Measurements from ENCODE around the gene SUMO2. TPM values are rescaled to one million over a fixed set of nuclear protein-coding genes. Genes with fewer than 3 reads are reported as not detected.
A peak's percentile ranks its signal among the peaks of the same experiment; 100 is the strongest.

The SUMO2 gene
- total and polyA plus RNA-seq, 9 of the 15 experiments (the other 6 are each of a cell fraction or from before 2014, with no cell fraction given): 157 to 733 (median 419) TPM

GRCh38 chr17:75205037-75205792 is 22.5 kb upstream of the SUMO2 start, which contains the start of gene NUP85 (continued):
- 0 out of 2 replicates have a peak, but pooled peaks have one; percentile 9 for TF ChIP-seq ZNF407 (IDR thresholded peaks at IDR 0.05; ENCODE audit: low read depth)
- no peak for TF ChIP-seq ZNF57 (CRISPR knock-in tag; IDR thresholded peaks at IDR 0.05)
- TF ChIP-seq CBX5 (IDR thresholded peaks at IDR 0.05; ENCODE audit: borderline replicate concordance, low read depth): no peak
- TF ChIP-seq DPF2 (IDR thresholded peaks at IDR 0.05): no peak
- TF ChIP-seq TRIM28 (IDR thresholded peaks at IDR 0.05): no peak
- TF ChIP-seq ATF1 (CRISPR knock-in tag; IDR thresholded peaks at IDR 0.05): no peak
- TF ChIP-seq ATF1 (tag; IDR thresholded peaks at IDR 0.05): peak; percentile 61
- peak; percentile 94 for TF ChIP-seq KDM5B (IDR thresholded peaks at IDR 0.05; ENCODE audit: insufficient replicate concordance, low read depth, low read length)
- TF ChIP-seq HMG20A (CRISPR knock-in tag; conservative IDR thresholded peaks at IDR 0.05): no peak
- TF ChIP-seq, protein P1, sequence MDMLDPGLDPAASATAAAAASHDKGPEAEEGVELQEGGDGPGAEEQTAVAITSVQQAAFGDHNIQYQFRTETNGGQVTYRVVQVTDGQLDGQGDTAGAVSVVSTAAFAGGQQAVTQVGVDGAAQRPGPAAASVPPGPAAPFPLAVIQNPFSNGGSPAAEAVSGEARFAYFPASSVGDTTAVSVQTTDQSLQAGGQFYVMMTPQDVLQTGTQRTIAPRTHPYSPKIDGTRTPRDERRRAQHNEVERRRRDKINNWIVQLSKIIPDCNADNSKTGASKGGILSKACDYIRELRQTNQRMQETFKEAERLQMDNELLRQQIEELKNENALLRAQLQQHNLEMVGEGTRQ (CRISPR knock-in tag; IDR thresholded peaks at IDR 0.05): no peak
- TF ChIP-seq MEIS2 (IDR thresholded peaks at IDR 0.05; ENCODE audit: partially characterized antibody): peak; percentile 62
- TF ChIP-seq, protein P2, sequence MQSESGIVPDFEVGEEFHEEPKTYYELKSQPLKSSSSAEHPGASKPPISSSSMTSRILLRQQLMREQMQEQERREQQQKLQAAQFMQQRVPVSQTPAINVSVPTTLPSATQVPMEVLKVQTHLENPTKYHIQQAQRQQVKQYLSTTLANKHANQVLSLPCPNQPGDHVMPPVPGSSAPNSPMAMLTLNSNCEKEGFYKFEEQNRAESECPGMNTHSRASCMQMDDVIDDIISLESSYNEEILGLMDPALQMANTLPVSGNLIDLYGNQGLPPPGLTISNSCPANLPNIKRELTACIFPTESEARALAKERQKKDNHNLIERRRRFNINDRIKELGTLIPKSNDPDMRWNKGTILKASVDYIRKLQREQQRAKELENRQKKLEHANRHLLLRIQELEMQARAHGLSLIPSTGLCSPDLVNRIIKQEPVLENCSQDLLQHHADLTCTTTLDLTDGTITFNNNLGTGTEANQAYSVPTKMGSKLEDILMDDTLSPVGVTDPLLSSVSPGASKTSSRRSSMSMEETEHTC (IDR thresholded peaks at IDR 0.05): no peak
- TF ChIP-seq RB1 (IDR thresholded peaks at IDR 0.05; ENCODE audit: low read depth): peak; percentile 97
- TF ChIP-seq KAT7 (CRISPR knock-in tag; IDR thresholded peaks at IDR 0.05; ENCODE audit: borderline replicate concordance): no peak
- no peak for TF ChIP-seq SREBF2 (CRISPR knock-in tag; IDR thresholded peaks at IDR 0.05)
- TF ChIP-seq KDM1A (IDR thresholded peaks at IDR 0.05): no peak
- peak; percentile 56; the same call in 1 of the 2 replicates for TF ChIP-seq TCFL5 (CRISPR knock-in tag; conservative IDR thresholded peaks at IDR 0.05)
- no peak for TF ChIP-seq ZBED1 (IDR thresholded peaks at IDR 0.05)
- TF ChIP-seq POLR2B (IDR thresholded peaks at IDR 0.05; ENCODE audit: low read depth, partially characterized antibody): peak; percentile 89
- TF ChIP-seq MEF2D (tag; conservative IDR thresholded peaks at IDR 0.05; ENCODE audit: low read depth): 0 out of 2 replicates have a peak, but pooled peaks have one; percentile 48
- TF ChIP-seq ZNF239 (CRISPR knock-in tag; IDR thresholded peaks at IDR 0.05): no peak

Measured in K562 (cell line).